Natural killer cell (primary cell): ENCODE measurements around the gene DARS1. TPM values are rescaled to one million over a fixed set of nuclear protein-coding genes. Genes with fewer than 3 reads are reported as not detected.

Source experiments
- ATAC-seq, 3 donors: fragments of 150-1000 bp in 2 of 3; fragments of 200-7000 bp in 1 of 3; cut with Tn5 transposase; 1 replicate in 1 of 3; 2 replicates in 2 of 3; pipeline ENCODE4 v1.10.0; 2021; ENCODE audit warnings: mild to moderate bottlenecking in 2 of 3, moderate library complexity in 2 of 3
- DNase-seq, 2 donors: peaks; one replicate each; pipeline versions ENCODE4 v3.0.0 to v3.0.0-alpha.2; 2013 to 2021; ENCODE audit warnings: mixed read lengths in 1 of 2
- H3K27ac ChIP-seq: one replicate; pipeline ENCODE4 v1.5.1; 2013; ENCODE audit warnings: mild to moderate bottlenecking, low read length
- H3K27me3 ChIP-seq: one replicate; pipeline ENCODE4 v1.6.1; 2013; ENCODE audit warnings: low read length; ENCODE audit not compliant: control insufficient read depth, insufficient read depth
- H3K36me3 ChIP-seq: one replicate; pipeline ENCODE4 v1.6.1; 2013; ENCODE audit warnings: low read length; ENCODE audit not compliant: control insufficient read depth, insufficient read depth
- H3K4me1 ChIP-seq: one replicate; pipeline ENCODE4 v1.6.1; 2013; ENCODE audit warnings: low read length; ENCODE audit not compliant: control insufficient read depth, insufficient read depth
- H3K4me3 ChIP-seq: one replicate; pipeline ENCODE4 v1.5.1; 2013; ENCODE audit warnings: low read length
- H3K9me3 ChIP-seq: one replicate; pipeline ENCODE4 v1.6.1; 2013; ENCODE audit warnings: low read length; ENCODE audit not compliant: control insufficient read depth, insufficient read depth
- H3K27ac Mint-ChIP-seq, 2 donors: one replicate each; pipeline ENCODE4 v1.8.0; 2022; ENCODE audit warnings: mild to moderate bottlenecking in 2 of 2, mixed read lengths in 2 of 2, moderate library complexity in 1 of 2
- H3K27me3 Mint-ChIP-seq, 2 donors: one replicate each; pipeline ENCODE4 v1.8.0; 2022; ENCODE audit warnings: low read depth in 2 of 2, mixed read lengths in 2 of 2
- H3K36me3 Mint-ChIP-seq: one replicate; pipeline ENCODE4 v1.8.0; 2022; ENCODE audit warnings: mixed read lengths
- H3K4me1 Mint-ChIP-seq, 2 donors: one replicate each; pipeline ENCODE4 v1.8.0; 2022; ENCODE audit warnings: mixed read lengths in 2 of 2
- H3K4me3 Mint-ChIP-seq: one replicate; pipeline ENCODE4 v1.8.0; 2022; ENCODE audit warnings: mild to moderate bottlenecking, moderate library complexity, mixed read lengths
- H3K9me3 Mint-ChIP-seq, 2 donors: one replicate each; pipeline ENCODE4 v1.8.0; 2022; ENCODE audit warnings: mixed read lengths in 2 of 2
- WGBS: methylation state at CpG from one replicate; pipeline ENCODE4 v1.1.7; 2013; ENCODE audit warnings: missing lambda C conversion rate; ENCODE audit not compliant: insufficient coverage; 5-methylcytosine and 5-hydroxymethylcytosine counted together
- intact Hi-C: fragments of 100-400 bp; cut with micrococcal nuclease; formaldehyde crosslinking; loops from one replicate; pipeline ENCODE4 v1.14.2; 2022
- total RNA-seq, 4 donors: library from RNA; stranded (reverse); fragments of 120-200 nt in 1 of 4; gene quantifications; one replicate each; pipeline versions ENCODE4 v1.2.3 to v1.2.4, GENCODE V29; 2013 to 2022
- TF ChIP-seq, protein P1 (sequence below): fragments of 200-600 bp; IDR thresholded peaks from one replicate; pipeline ENCODE4 v1.8.0; 2022; ENCODE audit warnings: antibody characterized with exemption

The DARS1 gene
- total RNA-seq, 3 donors from 2014 or later (not counting 1 experiment from before 2014, with no cell fraction given) = 28.4 to 31.3 (median 30.3) TPM

DNA sequence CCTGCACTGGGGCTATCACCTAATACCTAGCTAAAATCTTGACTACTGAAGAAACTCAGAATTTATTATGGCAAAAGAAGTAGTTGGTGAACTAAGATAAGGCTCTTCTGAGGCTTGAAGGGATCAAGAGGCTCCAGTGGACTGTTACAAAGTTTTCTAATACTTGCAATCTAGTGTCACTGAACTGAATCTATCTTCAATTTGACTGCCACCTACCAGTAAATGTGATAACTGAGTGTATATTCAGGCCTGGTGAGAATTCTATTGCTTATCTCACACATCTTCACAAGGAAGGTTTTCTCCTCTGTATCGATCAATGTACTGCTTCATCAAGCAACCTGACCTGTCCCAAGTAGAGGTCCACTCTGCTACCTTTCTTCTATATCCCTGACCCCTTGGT is 40.8 kb downstream of the DARS1 start:
- TF ChIP-seq, protein P1, sequence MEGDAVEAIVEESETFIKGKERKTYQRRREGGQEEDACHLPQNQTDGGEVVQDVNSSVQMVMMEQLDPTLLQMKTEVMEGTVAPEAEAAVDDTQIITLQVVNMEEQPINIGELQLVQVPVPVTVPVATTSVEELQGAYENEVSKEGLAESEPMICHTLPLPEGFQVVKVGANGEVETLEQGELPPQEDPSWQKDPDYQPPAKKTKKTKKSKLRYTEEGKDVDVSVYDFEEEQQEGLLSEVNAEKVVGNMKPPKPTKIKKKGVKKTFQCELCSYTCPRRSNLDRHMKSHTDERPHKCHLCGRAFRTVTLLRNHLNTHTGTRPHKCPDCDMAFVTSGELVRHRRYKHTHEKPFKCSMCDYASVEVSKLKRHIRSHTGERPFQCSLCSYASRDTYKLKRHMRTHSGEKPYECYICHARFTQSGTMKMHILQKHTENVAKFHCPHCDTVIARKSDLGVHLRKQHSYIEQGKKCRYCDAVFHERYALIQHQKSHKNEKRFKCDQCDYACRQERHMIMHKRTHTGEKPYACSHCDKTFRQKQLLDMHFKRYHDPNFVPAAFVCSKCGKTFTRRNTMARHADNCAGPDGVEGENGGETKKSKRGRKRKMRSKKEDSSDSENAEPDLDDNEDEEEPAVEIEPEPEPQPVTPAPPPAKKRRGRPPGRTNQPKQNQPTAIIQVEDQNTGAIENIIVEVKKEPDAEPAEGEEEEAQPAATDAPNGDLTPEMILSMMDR = no peak
- no peaks in the 10 kb centered on the region for H3K9me3 Mint-ChIP-seq
- peaks cover 4% of the 10 kb centered on the region for H3K36me3 ChIP-seq
- no peaks in the 10 kb centered on the region for H3K36me3 Mint-ChIP-seq
- no peaks in the 10 kb centered on the region for H3K27me3 Mint-ChIP-seq
- no peak overlapping the region for H3K4me3 Mint-ChIP-seq
- H3K4me1 ChIP-seq = no peaks in the 10 kb centered on the region
- peaks cover 25 to 39% of the 10 kb centered on the region in 2 donors for H3K4me1 Mint-ChIP-seq
- H3K27ac ChIP-seq = no peak overlapping the region
- no peak overlapping the region for H3K27ac Mint-ChIP-seq
- no peaks in the 10 kb centered on the region for H3K27me3 ChIP-seq
- intact Hi-C loops = no loop called here
- ATAC-seq (no peak), DNase-seq (no peak)
- H3K9me3 ChIP-seq = no peaks in the 10 kb centered on the region
- 86% methylated on average over 1 of the region's 1 CpG for WGBS
- no peak overlapping the region for H3K4me3 ChIP-seq

DNA sequence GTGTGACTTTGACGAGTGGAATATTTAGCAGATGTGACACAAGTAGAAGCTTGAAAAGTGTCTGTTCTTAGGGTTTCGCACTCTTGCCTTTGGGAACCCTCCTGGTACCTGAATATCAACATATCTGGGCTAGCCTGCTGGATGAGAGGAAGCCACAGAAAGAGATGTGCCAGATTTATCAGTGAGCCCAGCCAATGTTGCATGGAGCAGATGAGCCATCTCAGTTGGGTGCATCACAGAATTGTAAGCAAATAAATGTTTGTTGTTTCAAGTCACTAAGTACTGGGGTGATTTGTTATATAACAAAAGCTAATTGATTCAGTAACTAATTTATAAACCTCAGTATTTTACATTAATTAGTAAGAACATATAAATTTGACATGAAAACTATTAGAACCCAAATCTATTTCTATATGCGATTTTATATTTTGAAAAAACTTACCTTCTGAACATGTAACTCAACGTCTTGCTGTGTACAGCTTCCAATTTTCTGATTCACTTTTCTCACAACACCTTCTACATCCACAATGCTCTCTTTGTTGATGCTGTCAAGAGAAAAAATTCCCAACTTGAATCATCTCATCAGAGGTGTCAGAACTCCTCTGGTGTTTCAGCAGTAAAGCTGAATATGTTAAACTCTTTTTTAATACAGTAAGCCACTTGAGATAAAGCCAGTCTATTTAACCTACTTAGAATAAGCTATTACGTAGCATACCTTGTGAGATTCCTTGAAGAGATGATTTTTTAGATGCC is 42.3 kb downstream of the DARS1 start:
- Histone ChIP-seq H3K4me1 (no peaks in the 10 kb centered on the region), H3K27ac (no peak overlapping the region), H3K9me3 (no peaks in the 10 kb centered on the region), H3K36me3 (peaks cover 4% of the 10 kb centered on the region), H3K4me3 (no peak overlapping the region), H3K27me3 (no peaks in the 10 kb centered on the region)
- Mint-ChIP-seq H3K27me3 (no peaks in the 10 kb centered on the region), H3K27ac (no peak overlapping the region), H3K4me3 (no peak overlapping the region), H3K36me3 (no peaks in the 10 kb centered on the region), H3K4me1 (peaks cover 33 to 45% of the 10 kb centered on the region in 2 donors), H3K9me3 (no peaks in the 10 kb centered on the region)
- DNase-seq (no peak), ATAC-seq (no peak)
- intact Hi-C loops = no loop called here
- WGBS = 97% methylated on average over 4 of the region's 5 CpGs
- TF ChIP-seq, protein P1 = no peak

DNA sequence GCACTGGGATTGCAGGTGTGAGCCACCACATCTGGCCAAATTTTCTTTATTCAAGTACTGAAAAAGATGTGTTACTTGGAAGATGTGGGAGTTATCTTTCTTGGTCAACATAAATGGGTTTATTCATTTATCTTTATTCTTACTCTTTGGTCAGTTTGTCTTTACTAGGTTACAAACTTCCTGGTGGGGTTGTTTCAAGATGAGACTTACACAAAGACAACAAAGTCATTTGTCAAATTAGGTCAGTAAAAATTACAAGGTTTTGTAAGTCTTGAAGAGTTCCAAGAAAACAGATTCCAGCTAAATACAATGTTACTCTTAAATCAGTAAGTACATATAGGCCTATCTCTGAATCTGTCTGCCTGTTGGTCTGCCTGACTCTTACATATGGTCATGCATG is 48.9 kb downstream of the DARS1 start:
- Histone ChIP-seq H3K36me3 (peaks cover 2% of the 10 kb centered on the region), H3K27me3 (no peaks in the 10 kb centered on the region), H3K9me3 (no peaks in the 10 kb centered on the region), H3K27ac (no peak overlapping the region), H3K4me1 (no peaks in the 10 kb centered on the region), H3K4me3 (no peak overlapping the region)
- Mint-ChIP-seq H3K36me3 (no peaks in the 10 kb centered on the region), H3K4me3 (no peak overlapping the region), H3K9me3 (no peaks in the 10 kb centered on the region), H3K4me1 (peaks cover 24 to 32% of the 10 kb centered on the region in 2 donors), H3K27me3 (no peaks in the 10 kb centered on the region), H3K27ac (no peak overlapping the region)
- DNase-seq = no peak
- TF ChIP-seq, protein P1 = no peak
- ATAC-seq = no peak
- intact Hi-C loops = no loop called here

DNA sequence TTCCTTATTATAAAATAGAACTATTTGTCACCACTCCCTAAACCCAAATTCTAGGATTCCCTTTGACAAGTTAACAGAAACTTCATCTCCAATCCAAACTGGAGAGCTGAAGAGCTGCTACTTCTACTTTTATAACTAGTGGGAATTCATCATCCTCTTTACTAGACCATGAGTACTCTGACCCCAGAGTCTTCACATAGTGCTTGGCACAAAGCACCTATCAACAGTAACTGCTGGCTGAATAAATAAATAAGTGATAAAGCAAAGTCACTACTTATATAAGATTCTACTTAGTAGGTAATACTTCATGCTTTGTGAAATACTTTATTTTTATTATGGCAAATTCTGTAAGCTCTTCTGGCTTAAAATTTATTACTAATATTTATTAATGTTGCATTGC is 49.5 kb downstream of the DARS1 start:
- H3K27ac ChIP-seq = no peak overlapping the region
- ATAC-seq (no peak), DNase-seq (no peak)
- no peaks in the 10 kb centered on the region for H3K9me3 ChIP-seq
- intact Hi-C loops = no loop called here
- H3K4me1 ChIP-seq = no peaks in the 10 kb centered on the region
- H3K27me3 Mint-ChIP-seq = no peaks in the 10 kb centered on the region
- H3K4me3 Mint-ChIP-seq = no peak overlapping the region
- H3K36me3 ChIP-seq = peaks cover 5% of the 10 kb centered on the region
- no peaks in the 10 kb centered on the region for H3K9me3 Mint-ChIP-seq
- no peaks in the 10 kb centered on the region for H3K36me3 Mint-ChIP-seq
- TF ChIP-seq, protein P1 = no peak
- H3K4me1 Mint-ChIP-seq = peaks cover 25 to 33% of the 10 kb centered on the region in 2 donors
- no peaks in the 10 kb centered on the region for H3K27me3 ChIP-seq
- H3K27ac Mint-ChIP-seq = no peak overlapping the region
- no peak overlapping the region for H3K4me3 ChIP-seq
